GOT3 (cell line): ENCODE measurements around the gene ZNF280C.

ENCODE experiments used
- DNase-seq: peaks from one replicate; lab custom pipeline; 2025; ENCODE audit warnings: mixed read lengths; lab: John Stamatoyannopoulos, UW

ZNF280C gene

GRCh38 chrX:130176942-130177341 is 91.8 kb downstream of the ZNF280C start:
- DNase-seq, result no peak

GRCh38 chrX:130176354-130176776 is 92.3 kb downstream of the ZNF280C start:
- DNase-seq, result no peak

GRCh38 chrX:130174937-130175336 is 93.8 kb downstream of the ZNF280C start:
- DNase-seq, result no peak

GRCh38 chrX:130174045-130174704 is 94.5 kb downstream of the ZNF280C start:
- no peak for DNase-seq

- DNase-seq, result no peak
These were observed 95.4 kb downstream of the ZNF280C start for GRCh38 chrX:130173190-130173895.

GRCh38 chrX:130172127-130172845 is 96.4 kb downstream of the ZNF280C start:
- no peak for DNase-seq

GRCh38 chrX:130171446-130172126 is 97.1 kb downstream of the ZNF280C start, which contains the start of gene RAB33A:
Gene RAB33A (plus strand): TSS chrX:130171962. CDS start chrX:130172063, 101 bp downstream.
- DNase-seq, result no peak

- no peak for DNase-seq
These were observed 97.8 kb downstream of the ZNF280C start for GRCh38 chrX:130170752-130171445.

- no peak for DNase-seq
These were observed 101.7 kb downstream of the ZNF280C start for GRCh38 chrX:130167040-130167439.

- DNase-seq, result no peak
These were observed 102.3 kb downstream of the ZNF280C start for GRCh38 chrX:130166503-130166777.

GRCh38 chrX:130165703-130166502 is 102.8 kb downstream of the ZNF280C start, which contains the start of gene AIFM1:
Gene AIFM1 (minus strand): TSS chrX:130165841. CDS start chrX:130165656, 185 bp downstream.
- DNase-seq, result peak; percentile 58

- DNase-seq, result no peak
These were observed 103.5 kb downstream of the ZNF280C start for GRCh38 chrX:130165181-130165702.

GRCh38 chrX:130163398-130163797 is 105.3 kb downstream of the ZNF280C start:
- DNase-seq, result no peak

GRCh38 chrX:130162094-130162735 is 106.5 kb downstream of the ZNF280C start:
- DNase-seq, result no peak

- no peak for DNase-seq
These were observed 108.9 kb downstream of the ZNF280C start for GRCh38 chrX:130159776-130160175.

- DNase-seq, result no peak
These were observed 110.4 kb downstream of the ZNF280C start for GRCh38 chrX:130158311-130158710.

- no peak for DNase-seq
These were observed 113.1 kb downstream of the ZNF280C start for GRCh38 chrX:130155564-130155963.
